ENCODE data around the gene CHIT1.

CHIT1 gene

DNA sequence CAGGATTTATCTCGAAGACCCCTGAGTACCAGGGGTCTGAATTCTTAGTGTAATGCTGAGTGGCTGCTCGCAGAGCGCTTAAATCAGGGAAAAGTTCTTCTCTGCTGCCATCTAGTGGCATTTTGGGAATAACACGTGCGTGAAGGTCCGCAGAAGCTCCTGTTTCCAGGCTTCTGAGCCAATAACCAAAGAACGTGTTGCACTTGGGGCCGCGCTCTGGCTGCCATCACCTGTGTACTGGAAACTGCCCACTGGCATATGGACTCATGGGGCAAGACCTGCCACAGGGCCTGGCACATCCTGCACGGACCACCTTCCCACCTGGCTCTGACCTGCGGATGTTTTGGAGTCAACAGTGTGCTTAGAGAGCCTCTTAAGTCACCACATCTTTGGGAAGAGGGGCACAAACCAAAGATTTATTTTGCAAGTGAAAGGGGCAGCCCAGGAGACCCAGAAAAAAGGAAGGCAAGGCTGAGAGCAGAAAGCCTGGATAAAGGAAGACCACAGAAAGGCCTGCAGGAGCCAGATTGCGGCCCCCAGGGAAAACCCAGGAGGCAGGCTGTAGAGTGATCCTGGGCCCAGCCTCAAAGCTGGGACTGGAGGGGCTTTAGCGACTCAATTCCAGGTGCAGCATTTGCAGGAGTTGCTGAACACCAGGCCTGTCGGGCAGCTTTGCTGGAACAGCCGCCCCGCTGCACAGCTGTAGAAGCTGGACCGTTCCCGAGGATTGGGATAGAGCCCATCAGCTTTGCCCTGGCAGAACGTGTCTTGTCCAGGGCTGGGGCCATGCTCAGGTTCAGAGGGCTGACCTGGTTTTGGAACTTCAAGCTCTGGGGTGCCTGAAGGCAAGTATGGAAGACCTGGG, 13.0 kb downstream of the CHIT1 start:
- peak; percentile 57 for DNase-seq

DNA sequence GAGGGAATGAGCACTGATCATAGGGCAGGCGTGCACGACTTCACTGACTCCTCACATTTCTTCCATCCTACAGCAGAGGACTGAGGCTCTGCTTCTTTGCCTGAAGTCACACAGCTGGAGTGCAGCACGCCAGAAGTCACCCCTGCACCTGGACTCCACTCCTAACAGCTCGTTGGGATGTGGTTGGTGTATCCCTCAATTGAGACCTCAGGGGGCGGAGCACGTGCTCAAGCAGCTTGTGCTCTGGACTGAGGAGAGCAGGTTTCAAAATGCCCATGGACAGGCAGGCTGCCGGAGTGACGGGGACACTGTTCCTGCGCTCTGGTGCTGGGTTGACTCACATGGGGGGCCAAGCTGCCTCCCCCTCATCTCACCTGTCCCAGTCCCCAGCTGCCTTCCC, 13.9 kb downstream of the CHIT1 start:
- no peak for DNase-seq

DNA sequence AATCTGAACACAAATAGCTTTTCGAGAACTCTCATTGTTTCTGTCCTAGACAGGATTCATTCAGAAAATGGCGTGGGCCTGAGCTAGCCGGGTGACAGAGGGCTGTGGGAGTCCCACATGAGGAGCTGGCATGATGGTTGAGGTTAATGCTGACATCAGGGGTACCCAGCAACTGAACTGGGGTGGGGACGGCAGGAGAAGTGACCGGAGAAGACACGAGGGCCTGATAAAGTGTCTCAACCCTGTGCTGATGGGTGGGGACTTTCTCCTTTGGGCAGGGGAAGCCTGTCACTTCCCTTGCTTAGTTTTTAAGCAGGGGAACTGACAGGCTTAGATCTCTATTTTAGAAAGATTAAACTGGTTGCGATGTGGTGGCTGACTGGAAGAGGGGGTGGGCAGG, 14.6 kb downstream of the CHIT1 start:
- DNase-seq: no peak

GRCh38 chr1:203213126-203213525, 16.3 kb downstream of the CHIT1 start:
- DNase-seq: no peak

- DNase-seq: no peak
Observed at GRCh38 chr1:203211812-203212211, 17.7 kb downstream of the CHIT1 start.

GRCh38 chr1:203210988-203211387, 18.5 kb downstream of the CHIT1 start:
- DNase-seq: no peak

GRCh38 chr1:203210350-203210749, 19.1 kb downstream of the CHIT1 start:
- no peak for DNase-seq

GRCh38 chr1:203208181-203208580, 21.3 kb downstream of the CHIT1 start:
- no peak for DNase-seq

- DNase-seq: no peak
Observed at GRCh38 chr1:203207751-203208150, 21.7 kb downstream of the CHIT1 start.

DNA sequence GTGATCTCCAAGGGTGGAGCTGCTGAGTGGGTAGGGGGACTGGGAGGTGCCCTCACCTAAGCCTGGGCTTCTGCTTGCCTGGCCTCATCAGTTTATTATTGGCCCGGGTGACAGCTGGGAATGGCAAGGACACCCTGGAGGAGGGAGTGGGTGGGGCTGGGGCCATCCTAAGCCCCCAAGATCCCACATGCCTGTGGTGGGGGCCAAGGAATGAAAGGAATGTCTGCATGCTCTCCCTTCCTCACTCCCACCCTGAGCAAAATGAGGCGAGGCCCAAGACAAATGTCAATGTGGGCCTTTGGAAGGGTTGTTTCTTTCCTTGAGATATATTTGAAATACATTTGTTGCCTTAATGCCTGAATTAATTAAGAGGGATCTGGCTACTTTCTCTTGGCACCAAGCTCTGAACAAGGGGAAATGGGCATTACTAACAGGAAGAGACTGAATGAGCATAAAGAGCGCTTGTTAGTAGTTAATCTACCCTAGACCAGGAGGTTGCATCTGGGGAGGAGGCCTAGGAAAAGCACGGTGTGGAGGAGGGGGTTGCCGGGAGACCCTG, 23.3 kb downstream of the CHIT1 start:
- DNase-seq: peak; percentile 22

- DNase-seq: no peak
Observed at GRCh38 chr1:203204756-203205155, 24.7 kb downstream of the CHIT1 start.

DNA sequence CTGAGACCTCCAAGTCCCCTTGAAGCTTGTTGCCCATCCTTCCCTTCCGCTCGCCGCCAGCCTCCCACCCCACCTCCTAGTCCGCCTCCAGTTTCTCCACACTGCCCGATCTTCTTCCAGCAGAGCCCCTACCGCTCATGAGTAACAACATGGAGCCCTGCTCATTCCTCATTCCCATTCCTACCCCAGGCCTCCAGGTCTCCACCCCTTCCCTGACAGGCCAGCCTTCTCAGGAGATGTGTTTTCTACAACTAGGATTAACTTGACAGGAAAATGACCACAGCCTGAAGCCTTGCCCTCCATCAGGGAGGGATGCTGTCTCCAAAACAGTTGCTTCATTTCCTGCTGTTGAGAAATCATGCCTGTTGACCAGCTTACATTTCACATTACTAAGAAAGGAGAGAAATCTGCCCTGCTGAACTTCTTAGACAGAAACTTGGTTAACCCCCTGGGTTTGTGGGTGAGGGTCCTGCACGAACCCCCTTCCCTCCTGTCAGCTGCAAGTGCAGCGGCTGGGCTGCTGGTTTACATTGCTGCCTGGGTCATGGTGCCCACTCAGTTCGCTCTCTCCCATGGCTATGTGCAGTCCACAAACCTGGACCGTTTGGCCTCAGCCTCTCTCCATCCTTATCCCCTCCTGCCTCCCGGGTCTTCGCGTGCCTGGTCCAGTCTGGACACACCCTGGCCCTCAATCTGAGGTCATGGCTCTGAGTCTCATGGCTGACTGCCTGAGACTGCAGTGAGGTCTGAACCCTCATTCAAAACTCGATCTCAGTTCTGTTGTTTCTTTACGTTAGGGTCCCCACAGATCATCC, 26.8 kb downstream of the CHIT1 start:
- DNase-seq: peak; percentile 2

DNA sequence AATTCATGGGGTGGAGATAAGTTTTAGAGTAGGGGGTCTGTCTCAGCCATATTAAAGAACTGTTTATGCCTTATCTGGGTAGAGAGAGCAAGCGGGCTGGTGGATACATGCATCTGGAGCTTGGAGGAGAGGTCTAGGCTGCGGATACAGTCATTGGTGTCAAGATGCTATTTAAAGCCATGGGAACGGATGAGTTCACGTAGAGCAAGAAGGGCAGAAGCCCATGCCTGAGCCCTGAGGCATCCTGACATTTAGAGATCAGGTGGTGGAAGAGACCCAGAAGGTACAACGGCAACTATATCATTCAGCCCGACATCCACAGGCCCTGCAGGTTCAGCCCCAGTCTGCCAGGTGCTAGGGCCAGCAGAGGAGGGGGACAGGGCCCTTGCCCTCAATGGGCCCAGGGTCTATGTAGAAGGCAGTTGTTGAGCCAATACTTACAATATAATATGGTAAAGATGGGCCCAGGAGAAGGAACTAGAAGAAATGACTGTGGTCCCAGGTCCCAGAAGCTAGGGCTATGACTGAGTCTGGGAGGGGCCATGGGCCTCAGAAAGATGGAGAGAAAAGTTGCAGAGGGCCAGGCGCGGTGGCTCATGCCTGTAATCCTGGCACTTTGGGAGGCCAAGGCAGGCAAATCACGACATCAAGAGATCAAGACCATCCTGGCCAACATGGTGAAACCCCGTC, 27.8 kb downstream of the CHIT1 start:
- DNase-seq: no peak

DNA sequence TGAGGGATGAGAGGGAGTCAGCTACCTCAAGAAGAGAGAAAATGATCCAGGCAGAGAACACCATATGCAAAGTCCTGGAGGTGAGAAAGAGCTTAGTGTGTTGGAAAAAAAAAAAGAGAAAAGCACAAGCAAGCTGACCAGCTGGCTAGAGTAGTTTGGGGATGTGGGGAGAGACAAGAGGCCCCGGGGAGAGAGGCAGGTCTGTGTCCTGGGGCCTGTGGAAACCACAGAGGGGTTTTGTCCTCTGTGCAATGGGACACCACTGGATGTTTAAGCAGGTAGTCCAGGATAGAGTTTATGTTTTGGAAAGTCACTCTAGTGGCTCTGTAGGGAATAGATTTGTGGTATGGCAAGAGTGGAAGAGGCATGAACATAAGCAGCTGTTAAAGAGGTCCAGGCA, 28.6 kb downstream of the CHIT1 start:
- DNase-seq: no peak

GRCh38 chr1:203199816-203200571, 29.5 kb downstream of the CHIT1 start:
- peak; percentile 17 for DNase-seq

- DNase-seq: no peak
Observed at GRCh38 chr1:203199481-203199815, 30.0 kb downstream of the CHIT1 start.

- no peak for DNase-seq
Observed at GRCh38 chr1:203199002-203199401, 30.5 kb downstream of the CHIT1 start.

DNA sequence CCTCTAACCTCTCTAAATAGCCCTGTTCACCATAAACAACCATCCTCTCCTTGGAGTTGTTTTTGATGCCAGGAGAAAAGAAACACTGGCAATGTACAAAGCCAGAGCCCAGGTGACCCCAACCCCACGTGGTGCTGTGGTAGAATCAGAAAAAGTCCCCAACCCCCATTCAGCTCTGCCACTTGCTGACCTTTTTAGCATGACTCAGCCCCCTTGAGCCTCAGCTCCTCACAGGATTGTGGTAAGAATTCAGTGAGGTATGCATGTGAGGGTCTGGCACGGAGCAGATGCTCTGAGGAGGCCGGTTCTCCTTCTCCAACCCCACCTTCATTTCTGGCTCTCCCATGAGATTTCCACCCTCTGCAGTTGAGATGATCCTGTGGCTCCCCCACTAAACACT, 31.8 kb downstream of the CHIT1 start:
- DNase-seq: peak; percentile 70

- DNase-seq: no peak
Observed at GRCh38 chr1:203196371-203196770, 33.1 kb downstream of the CHIT1 start.

DNA sequence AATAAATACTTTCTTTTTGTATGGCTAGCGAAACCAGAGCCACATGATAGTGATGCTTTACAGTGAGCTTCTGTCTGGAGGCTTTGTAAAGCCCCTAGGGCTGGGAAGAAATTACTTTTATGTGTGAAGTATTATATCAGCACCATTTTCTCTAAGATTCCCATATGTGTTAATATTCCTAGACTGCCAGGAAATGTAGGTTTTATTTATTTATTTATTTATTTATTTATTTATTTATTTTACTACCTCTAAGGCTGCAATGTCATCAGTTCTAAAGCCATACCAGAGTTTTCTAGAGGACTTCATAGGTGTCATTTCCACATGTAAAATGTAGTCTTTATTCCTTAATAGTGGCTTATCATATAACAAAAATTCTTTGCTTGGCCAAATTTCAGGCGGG, 38.5 kb downstream of the CHIT1 start:
- no peak for DNase-seq

DNA sequence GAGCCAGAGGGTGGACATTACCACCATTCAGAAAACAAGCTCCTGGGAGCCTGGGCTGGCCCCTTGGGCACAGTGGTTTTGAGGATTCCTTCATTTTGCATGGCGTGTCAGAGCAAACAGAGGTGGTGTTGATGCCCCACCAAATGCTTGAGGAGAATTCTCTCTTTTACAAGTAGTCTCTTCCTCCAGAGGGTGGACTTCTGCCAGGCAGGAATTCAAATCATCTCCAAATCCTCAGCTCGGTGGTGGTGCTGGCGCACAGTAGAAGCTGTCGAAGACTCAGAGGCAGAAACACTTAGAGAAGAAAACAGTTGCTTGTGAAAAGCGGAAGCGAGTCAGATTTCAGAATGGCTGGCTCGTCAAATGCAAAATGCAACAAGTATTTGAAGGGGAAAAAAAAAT, 39.5 kb downstream of the CHIT1 start:
- DNase-seq: no peak

DNA sequence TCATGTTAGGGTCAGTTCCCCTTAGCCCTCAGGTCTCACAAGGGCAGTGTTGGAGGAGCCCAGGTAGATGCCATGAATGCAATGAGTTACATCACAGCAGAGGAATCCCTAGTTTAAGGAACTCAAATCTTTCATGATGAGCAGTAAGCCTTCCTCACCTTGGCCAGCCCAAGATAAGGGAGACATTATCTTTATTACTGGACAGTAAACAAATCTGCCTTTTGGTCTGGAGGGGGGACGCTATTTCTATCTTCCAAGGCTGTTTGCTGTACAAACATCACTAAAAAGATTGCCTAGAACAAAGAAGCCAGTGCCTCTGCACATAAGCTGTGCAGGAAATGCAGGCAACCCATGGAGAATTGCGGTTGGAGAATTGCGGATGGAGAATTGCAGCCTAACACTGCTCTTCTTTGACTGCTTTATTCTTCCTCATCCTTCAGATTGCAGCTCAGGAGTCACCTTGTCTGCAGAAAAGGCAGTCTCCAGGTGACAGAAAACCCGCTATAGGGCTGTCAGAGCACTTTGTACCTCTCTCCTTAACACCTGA, 40.7 kb downstream of the CHIT1 start:
- no peak for DNase-seq
